HepG2 (cell line): Measurements from ENCODE around the gene SLC25A47. TPM values are rescaled to one million over a fixed set of nuclear protein-coding genes. Genes with fewer than 3 reads are reported as not detected.

Experiments used
- AGO1 ChIP-seq: fragments of 200-400 bp; formaldehyde crosslinking; IDR thresholded peaks from 2 replicates; pipeline ENCODE4 v1.6.1; 2017; ENCODE audit warnings: mild to moderate bottlenecking, low read depth, low read length, moderate library complexity; ENCODE audit not compliant: poor library complexity, severe bottlenecking
- E2F1 ChIP-seq: sonication (generic); formaldehyde crosslinking; IDR thresholded peaks from 2 replicates; pipeline ENCODE4 v1.5.0; 2020; ENCODE audit warnings: missing genetic modification reagents
- FOXK2 ChIP-seq: fragments of 450-650 bp; IDR thresholded peaks from 2 replicates; pipeline ENCODE4 v1.6.1; 2016
- HMG20A ChIP-seq: IDR thresholded peaks from 2 replicates; pipeline ENCODE4 v1.6.1; 2016; ENCODE audit warnings: borderline replicate concordance
- HMG20B ChIP-seq: conservative IDR thresholded peaks from 2 replicates; pipeline ENCODE4 v1.6.1; 2016; ENCODE audit warnings: missing genetic modification reagents, missing compliant biosample characterization
- HOXA9 ChIP-seq: sonication (generic); formaldehyde crosslinking; IDR thresholded peaks from 2 replicates; pipeline ENCODE4 v1.8.1; 2022; ENCODE audit warnings: missing genetic modification reagents, mild to moderate bottlenecking, moderate library complexity, borderline replicate concordance
- IKZF5 ChIP-seq: IDR thresholded peaks from 2 replicates; pipeline ENCODE4 v1.6.1; 2018; ENCODE audit warnings: missing genetic modification reagents, mild to moderate bottlenecking, missing compliant biosample characterization
- KLF9 ChIP-seq: IDR thresholded peaks from 2 replicates; pipeline ENCODE4 v1.6.1; 2016; ENCODE audit warnings: low read depth
- MNT ChIP-seq: fragments of 450-650 bp; IDR thresholded peaks from 2 replicates; pipeline ENCODE4 v1.6.1; 2016
- NR3C1 ChIP-seq: sonication (generic); formaldehyde crosslinking; IDR thresholded peaks from 2 replicates; pipeline ENCODE4 v1.4.0; 2020; ENCODE audit warnings: missing genetic modification reagents
- RERE ChIP-seq: IDR thresholded peaks from 2 replicates; pipeline ENCODE4 v1.6.1; 2016; ENCODE audit warnings: low read depth, missing genetic modification reagents, missing compliant biosample characterization
- SALL2 ChIP-seq: sonication (generic); formaldehyde crosslinking; IDR thresholded peaks from 2 replicates; pipeline ENCODE4 v1.8.1; 2023; ENCODE audit warnings: mild to moderate bottlenecking, missing genetic modification reagents, inconsistent platforms
- SIN3A ChIP-seq: IDR thresholded peaks from 2 replicates; pipeline ENCODE4 v1.6.1; 2011; ENCODE audit warnings: low read depth, mild to moderate bottlenecking, control low read depth, low read length, borderline replicate concordance
- SRSF1 ChIP-seq: fragments of 200-400 bp; formaldehyde crosslinking; optimal IDR thresholded peaks from 2 replicates; pipeline ENCODE3; 2017; ENCODE audit warnings: mild to moderate bottlenecking, low read depth, low read length, moderate library complexity
- SUZ12 ChIP-seq: fragments of 150-350 bp; IDR thresholded peaks from 2 replicates; pipeline ENCODE4 v1.6.1; 2014; ENCODE audit warnings: low read depth, low read length
- TERF1 ChIP-seq: sonication (generic); formaldehyde crosslinking; IDR thresholded peaks from 2 replicates; pipeline ENCODE4 v1.8.0; 2022; ENCODE audit warnings: mild to moderate bottlenecking, missing genetic modification reagents, moderate library complexity
- YEATS4 ChIP-seq: sonication (generic); formaldehyde crosslinking; IDR thresholded peaks from 2 replicates; pipeline ENCODE4 v1.4.0; 2020; ENCODE audit warnings: missing genetic modification reagents, borderline replicate concordance
- ZFAT ChIP-seq: sonication (generic); formaldehyde crosslinking; conservative IDR thresholded peaks from 2 replicates; pipeline ENCODE4 v1.8.1; 2023; ENCODE audit warnings: missing genetic modification reagents, inconsistent platforms
- ZNF431 ChIP-seq: sonication (generic); formaldehyde crosslinking; IDR thresholded peaks from 2 replicates; pipeline ENCODE4 v1.9.0; 2022; ENCODE audit warnings: missing genetic modification reagents, low read depth, mild to moderate bottlenecking, borderline replicate concordance
- ZNF644 ChIP-seq: IDR thresholded peaks from 2 replicates; pipeline ENCODE4 v1.6.1; 2016; ENCODE audit warnings: low read depth
- polyA plus RNA-seq, 8 experiments: library from polyadenylated mRNA; depleted of rRNA in 3 of 8; stranded (reverse) in 7 of 8; unstranded in 1 of 8; fragments of >200 nt; fragmentation: Illumina TruSeq in 4 of 8; extraction: Trizol in 4 of 8; gene quantifications; 2 replicates each; pipeline versions ENCODE4 v1.2.1 to v1.2.3, GENCODE V29; 2011 to 2016; ENCODE audit warnings: low read depth in 4 of 8, missing spikeins in 1 of 8, mixed read lengths in 1 of 8; ENCODE audit not compliant: insufficient read depth in 1 of 8
- total RNA-seq, 5 experiments: library from RNA; depleted of rRNA; stranded (reverse); fragments of >200 nt; fragmentation: Illumina TruSeq; extraction: Trizol; gene quantifications; 2 replicates each; pipeline ENCODE4 v1.2.3, GENCODE V29; 2016; ENCODE audit warnings: low read depth in 1 of 5

Gene SLC25A47
- total and polyA plus RNA-seq, 2 of the 13 experiments (the other 11 are each of a cell fraction or from before 2014, with no cell fraction given) = 1.0 to 1.7 TPM

- TF ChIP-seq AGO1 (no peak), ZNF644 (CRISPR knock-in tag) (no peak), SRSF1 (no peak), IKZF5 (CRISPR knock-in tag) (peak; percentile 50; the same call in 1 of the 2 replicates), SIN3A (no peak), HMG20A (CRISPR knock-in tag) (no peak), NR3C1 (CRISPR knock-in tag) (no peak), SALL2 (CRISPR knock-in tag) (no peak), ZFAT (CRISPR knock-in tag) (no peak), MNT (no peak), RERE (CRISPR knock-in tag) (no peak), ZNF431 (CRISPR knock-in tag) (no peak), SUZ12 (no peak), TERF1 (CRISPR knock-in tag) (no peak), YEATS4 (0 out of 2 replicates have a peak, but pooled peaks have one; percentile 46), HOXA9 (CRISPR knock-in tag) (no peak), FOXK2 (no peak), HMG20B (no peak), E2F1 (CRISPR knock-in tag) (no peak), KLF9 (CRISPR knock-in tag) (no peak)
Observed at GRCh38 chr14:100325231-100325632, 2.1 kb downstream of the SLC25A47 start (continued).
